ENCODE measurements around the gene ELAC2.

ELAC2 gene

GRCh38 chr17:13017655-13018459, at the start of gene ELAC2:
Gene ELAC2 (minus strand): TSS chr17:13018027. CDS start chr17:13017947, 80 bp downstream.
- peak; percentile 98 for DNase-seq

- no peak for DNase-seq
Observed at GRCh38 chr17:13065032-13065431, 47.2 kb upstream of the ELAC2 start.

- DNase-seq = no peak
Observed at GRCh38 chr17:13055131-13055530, 37.3 kb upstream of the ELAC2 start.

GRCh38 chr17:13054666-13055065, 36.8 kb upstream of the ELAC2 start:
- no peak for DNase-seq

- DNase-seq = peak; percentile 56
Observed at GRCh38 chr17:13051915-13052314, 34.1 kb upstream of the ELAC2 start.

GRCh38 chr17:13047011-13047606, 29.3 kb upstream of the ELAC2 start:
- no peak for DNase-seq

GRCh38 chr17:13046361-13046760, 28.5 kb upstream of the ELAC2 start:
- no peak for DNase-seq

- peak; percentile 37 for DNase-seq
Observed at GRCh38 chr17:13044572-13045065, 26.8 kb upstream of the ELAC2 start.

GRCh38 chr17:13038931-13039665, 21.3 kb upstream of the ELAC2 start:
- DNase-seq = no peak

GRCh38 chr17:13036751-13037150, 18.9 kb upstream of the ELAC2 start:
- DNase-seq = no peak

- DNase-seq = no peak
Observed at GRCh38 chr17:13035420-13035819, 17.6 kb upstream of the ELAC2 start.

- no peak for DNase-seq
Observed at GRCh38 chr17:13031718-13032350, 14.0 kb upstream of the ELAC2 start.

- peak; percentile 62 for DNase-seq
Observed at GRCh38 chr17:13030459-13031300, 12.9 kb upstream of the ELAC2 start.

- no peak for DNase-seq
Observed at GRCh38 chr17:13030056-13030455, 12.2 kb upstream of the ELAC2 start.

GRCh38 chr17:13029340-13029739, 11.5 kb upstream of the ELAC2 start:
- no peak for DNase-seq

- no peak for DNase-seq
Observed at GRCh38 chr17:13027246-13027645, 9.4 kb upstream of the ELAC2 start.

GRCh38 chr17:13025687-13026086, 7.9 kb upstream of the ELAC2 start:
- DNase-seq = no peak

- no peak for DNase-seq
Observed at GRCh38 chr17:13025258-13025627, 7.4 kb upstream of the ELAC2 start.

GRCh38 chr17:13024526-13025257, 6.9 kb upstream of the ELAC2 start:
- peak; percentile 72 for DNase-seq

GRCh38 chr17:13024016-13024415, 6.2 kb upstream of the ELAC2 start:
- no peak for DNase-seq

GRCh38 chr17:13016881-13017654, 759 bp downstream of the ELAC2 start:
- no peak for DNase-seq

All from femur (tissue), 1 donor.